Kidney glomerular epithelial cell (primary cell): ENCODE results near the gene BSG.
A peak's percentile ranks its signal among the peaks of the same experiment; 100 is the strongest.

Source experiments
- DNase-seq: peaks from one replicate; lab custom pipeline; 2025; lab: John Stamatoyannopoulos, UW

BSG gene

GRCh38 chr19:572140-572742 lies at the start of gene BSG:
Gene BSG (plus strand): TSS chr19:572596. CDS start chr19:572635, 39 bp downstream.
- peak; percentile 89 for DNase-seq

- DNase-seq, result no peak
Measured at GRCh38 chr19:522726-523125, 49.7 kb upstream of the BSG start.

GRCh38 chr19:524062-524674 lies 48.2 kb upstream of the BSG start:
- DNase-seq, result no peak

GRCh38 chr19:525029-525428 lies 47.4 kb upstream of the BSG start:
- DNase-seq, result no peak

- no peak for DNase-seq
Measured at GRCh38 chr19:525857-526419, 46.5 kb upstream of the BSG start.

- DNase-seq, result no peak
Measured at GRCh38 chr19:530134-531008, 42.0 kb upstream of the BSG start.

GRCh38 chr19:531009-531752 lies 41.2 kb upstream of the BSG start:
- peak; percentile 58 for DNase-seq

- no peak for DNase-seq
Measured at GRCh38 chr19:531753-532560, 40.4 kb upstream of the BSG start, which contains the start of gene CDC34. Gene CDC34 (plus strand): TSS chr19:531760. CDS start chr19:531932, 172 bp downstream.

- DNase-seq, result peak; percentile 59
Measured at GRCh38 chr19:532561-533363, 39.6 kb upstream of the BSG start.

- no peak for DNase-seq
Measured at GRCh38 chr19:533364-534058, 38.9 kb upstream of the BSG start.

GRCh38 chr19:534088-534487 lies 38.3 kb upstream of the BSG start:
- no peak for DNase-seq

GRCh38 chr19:535017-535835 lies 37.2 kb upstream of the BSG start:
- peak; percentile 31 for DNase-seq

- DNase-seq, result no peak
Measured at GRCh38 chr19:536031-536880, 36.1 kb upstream of the BSG start.

- no peak for DNase-seq
Measured at GRCh38 chr19:536881-537404, 35.5 kb upstream of the BSG start.

- no peak for DNase-seq
Measured at GRCh38 chr19:538641-539428, 33.6 kb upstream of the BSG start.

GRCh38 chr19:539429-540030 lies 32.9 kb upstream of the BSG start:
- no peak for DNase-seq
